ENCODE data around the gene CXCR3.
"Not testable (repeated sequence)": the region's sequence is repeated elsewhere in the genome, so short reads cannot be mapped to it uniquely, and the experiment has no call there.

Gene CXCR3

GRCh38 chrX:71618303-71618721 lies at the start of gene CXCR3:
Gene CXCR3, minus strand, starts transcription at chrX:71618511. Its CDS starts 62 bp downstream, at chrX:71618449.
- no peak for DNase-seq

- no peak for DNase-seq
Observed at GRCh38 chrX:71667328-71668247, 49.3 kb upstream of the CXCR3 start, which contains the start of gene LOC101059915. Gene LOC101059915, plus strand, starts transcription at chrX:71667546.

GRCh38 chrX:71666240-71667223 lies 48.2 kb upstream of the CXCR3 start:
- no peak for DNase-seq

- no peak for DNase-seq
Observed at GRCh38 chrX:71665747-71666146, 47.4 kb upstream of the CXCR3 start.

GRCh38 chrX:71664889-71665491 lies 46.7 kb upstream of the CXCR3 start:
- no peak for DNase-seq

GRCh38 chrX:71664202-71664601 lies 45.9 kb upstream of the CXCR3 start:
- not testable (repeated sequence) for DNase-seq

GRCh38 chrX:71663238-71663637 lies 44.9 kb upstream of the CXCR3 start:
- not testable (repeated sequence) for DNase-seq

GRCh38 chrX:71662654-71663053 lies 44.3 kb upstream of the CXCR3 start:
- not testable (repeated sequence) for DNase-seq

- no peak for DNase-seq
Observed at GRCh38 chrX:71661919-71662318, 43.6 kb upstream of the CXCR3 start.

GRCh38 chrX:71660562-71661416 lies 42.5 kb upstream of the CXCR3 start:
- no peak for DNase-seq

- DNase-seq = no peak
Observed at GRCh38 chrX:71659959-71660358, 41.6 kb upstream of the CXCR3 start.

GRCh38 chrX:71659342-71659741 lies 41.0 kb upstream of the CXCR3 start:
- DNase-seq = no peak

GRCh38 chrX:71657267-71657666 lies 39.0 kb upstream of the CXCR3 start:
- no peak for DNase-seq

- no peak for DNase-seq
Observed at GRCh38 chrX:71653344-71653743, 35.0 kb upstream of the CXCR3 start.

- DNase-seq = no peak
Observed at GRCh38 chrX:71652405-71652804, 34.1 kb upstream of the CXCR3 start.

GRCh38 chrX:71650333-71650969 lies 32.1 kb upstream of the CXCR3 start:
- no peak for DNase-seq

- not testable (repeated sequence) for DNase-seq
Observed at GRCh38 chrX:71644406-71644805, 26.1 kb upstream of the CXCR3 start.

GRCh38 chrX:71640002-71640401 lies 21.7 kb upstream of the CXCR3 start:
- no peak for DNase-seq

GRCh38 chrX:71638409-71638808 lies 20.1 kb upstream of the CXCR3 start:
- DNase-seq = no peak

GRCh38 chrX:71637848-71638247 lies 19.5 kb upstream of the CXCR3 start:
- DNase-seq = no peak

GRCh38 chrX:71637253-71637618 lies 18.9 kb upstream of the CXCR3 start:
- no peak for DNase-seq

Data from cortex of kidney (tissue), 1 donor.